SIG-M5 treated with dmso at 0.1 percent for 504 hours (cell line): Measurements from ENCODE around the gene CYB561D2.

ENCODE experiments used
- DNase-seq: peaks from one replicate; lab custom pipeline; 2025; ENCODE audit not compliant: unreplicated experiment; lab: John Stamatoyannopoulos, UW

CYB561D2 gene

GRCh38 chr3:50359760-50360110 lies 9.1 kb downstream of the CYB561D2 start:
- DNase-seq = no peak

GRCh38 chr3:50364573-50365079 lies 14.0 kb downstream of the CYB561D2 start:
- no peak for DNase-seq

GRCh38 chr3:50365080-50365841 lies 14.6 kb downstream of the CYB561D2 start:
- DNase-seq = peak; percentile 87

- no peak for DNase-seq
Measured at GRCh38 chr3:50365842-50366220, 15.2 kb downstream of the CYB561D2 start.

- DNase-seq = no peak
Measured at GRCh38 chr3:50369012-50369670, 18.5 kb downstream of the CYB561D2 start.

- peak; percentile 17 for DNase-seq
Measured at GRCh38 chr3:50370594-50370993, 19.9 kb downstream of the CYB561D2 start.

- DNase-seq = no peak
Measured at GRCh38 chr3:50371133-50371685, 20.5 kb downstream of the CYB561D2 start.

GRCh38 chr3:50372349-50372748 lies 21.7 kb downstream of the CYB561D2 start:
- DNase-seq = no peak

GRCh38 chr3:50373146-50374051 lies 22.7 kb downstream of the CYB561D2 start:
- DNase-seq = no peak

GRCh38 chr3:50374363-50375257 lies 23.9 kb downstream of the CYB561D2 start:
- DNase-seq = no peak

- no peak for DNase-seq
Measured at GRCh38 chr3:50375258-50375931, 24.7 kb downstream of the CYB561D2 start.

- DNase-seq = no peak
Measured at GRCh38 chr3:50378024-50378423, 27.4 kb downstream of the CYB561D2 start.

GRCh38 chr3:50378757-50379156 lies 28.1 kb downstream of the CYB561D2 start:
- no peak for DNase-seq

GRCh38 chr3:50380405-50381085 lies 29.9 kb downstream of the CYB561D2 start:
- no peak for DNase-seq

- DNase-seq = no peak
Measured at GRCh38 chr3:50381383-50381782, 30.7 kb downstream of the CYB561D2 start.

GRCh38 chr3:50382722-50383121 lies 32.1 kb downstream of the CYB561D2 start:
- DNase-seq = no peak

- no peak for DNase-seq
Measured at GRCh38 chr3:50383750-50384149, 33.1 kb downstream of the CYB561D2 start.

- DNase-seq = no peak
Measured at GRCh38 chr3:50385754-50386153, 35.1 kb downstream of the CYB561D2 start.
